Activated B cell treated with CpG ODN at 0.5 μM for 24 hours (primary cell): ENCODE results near the gene SPATA16. TPM values are rescaled to one million over a fixed set of nuclear protein-coding genes. Genes with fewer than 3 reads are reported as not detected.

Experiments
- ATAC-seq: fragments of 200-7000 bp; cut with Tn5 transposase; one replicate; pipeline ENCODE4 v1.10.0; 2021; ENCODE audit warnings: low read depth, mild to moderate bottlenecking, moderate library complexity
- CTCF ChIA-PET: fragments of 350-600 bp; sonication (Branson Sonifier 250); formaldehyde crosslinking; loops from one replicate; lab custom pipeline; 2021; ENCODE audit warnings: antibody characterized with exemption; lab: Charles Lee
- POLR2A ChIA-PET: fragments of 350-600 bp; sonication (Branson Sonifier 250); formaldehyde crosslinking; loops from one replicate; lab custom pipeline; 2021; ENCODE audit warnings: antibody characterized with exemption; lab: Charles Lee
- DNase-seq: peaks from one replicate; pipeline ENCODE4 v3.0.0; 2022
- H3K27ac Mint-ChIP-seq: one replicate; pipeline ENCODE4 v1.8.0; 2020; ENCODE audit warnings: mixed read lengths
- H3K27me3 Mint-ChIP-seq: one replicate; pipeline ENCODE4 v1.8.0; 2021; ENCODE audit warnings: mixed read lengths
- H3K36me3 Mint-ChIP-seq: one replicate; pipeline ENCODE4 v1.8.0; 2021; ENCODE audit warnings: low read depth, mixed read lengths
- H3K4me1 Mint-ChIP-seq: one replicate; pipeline ENCODE4 v1.8.0; 2021; ENCODE audit warnings: mixed read lengths
- H3K4me3 Mint-ChIP-seq: one replicate; pipeline ENCODE4 v1.8.0; 2020; ENCODE audit warnings: mild to moderate bottlenecking, mixed read lengths
- H3K9me3 Mint-ChIP-seq: one replicate; pipeline ENCODE4 v1.8.0; 2020; ENCODE audit warnings: mixed read lengths
- CTCF ChIP-seq: fragments of 200-600 bp; IDR thresholded peaks from one replicate; pipeline ENCODE4 v1.8.0; 2022; ENCODE audit warnings: antibody characterized with exemption, mild to moderate bottlenecking
- intact Hi-C: fragments of 100-400 bp; cut with micrococcal nuclease; formaldehyde crosslinking; loops from one replicate; pipeline ENCODE4 v1.15.1; 2024
- total RNA-seq: library from RNA; stranded (reverse); gene quantifications from 2 replicates; pipeline ENCODE4 v1.2.3, GENCODE V29; 2022

The SPATA16 gene
- total RNA-seq, 1 donor from 2014 or later, result not detected

- Mint-ChIP-seq H3K27me3 (no peaks in the 10 kb centered on the region), H3K4me3 (no peak overlapping the region), H3K9me3 (no peaks in the 10 kb centered on the region), H3K4me1 (no peaks in the 10 kb centered on the region), H3K36me3 (no peaks in the 10 kb centered on the region), H3K27ac (no peak overlapping the region)
- DNase-seq, result no peak
- POLR2A ChIA-PET, result no interaction called here
- intact Hi-C loops, result no loop called here
- TF ChIP-seq CTCF, result no peak
- CTCF ChIA-PET, result no interaction called here
- ATAC-seq, result no peak
Measured at GRCh38 chr3:172914854-172915253, 226.2 kb downstream of the SPATA16 start.

GRCh38 chr3:172913911-172914655 is 227.0 kb downstream of the SPATA16 start:
- Mint-ChIP-seq H3K9me3 (no peaks in the 10 kb centered on the region), H3K27ac (no peak overlapping the region), H3K4me1 (no peaks in the 10 kb centered on the region), H3K27me3 (no peaks in the 10 kb centered on the region), H3K4me3 (no peak overlapping the region), H3K36me3 (no peaks in the 10 kb centered on the region)
- ATAC-seq, result no peak
- ChIA-PET CTCF (no interaction called here), POLR2A (no interaction called here)
- TF ChIP-seq CTCF, result no peak
- intact Hi-C loops, result no loop called here
- no peak for DNase-seq

- no peaks in the 10 kb centered on the region for H3K9me3 Mint-ChIP-seq
- intact Hi-C loops, result no loop called here
- no peak for TF ChIP-seq CTCF
- no peaks in the 10 kb centered on the region for H3K4me1 Mint-ChIP-seq
- H3K27ac Mint-ChIP-seq, result no peak overlapping the region
- DNase-seq, result no peak
- ATAC-seq, result no peak
- CTCF ChIA-PET, result no interaction called here
- POLR2A ChIA-PET, result no interaction called here
- no peak overlapping the region for H3K4me3 Mint-ChIP-seq
- H3K36me3 Mint-ChIP-seq, result no peaks in the 10 kb centered on the region
- no peaks in the 10 kb centered on the region for H3K27me3 Mint-ChIP-seq
Measured at GRCh38 chr3:172911142-172911541, 229.9 kb downstream of the SPATA16 start.

GRCh38 chr3:172908771-172909270 is 232.2 kb downstream of the SPATA16 start:
- DNase-seq, result no peak
- intact Hi-C loops, result no loop called here
- Mint-ChIP-seq H3K27me3 (no peaks in the 10 kb centered on the region), H3K36me3 (no peaks in the 10 kb centered on the region), H3K4me3 (no peak overlapping the region), H3K27ac (no peak overlapping the region), H3K4me1 (no peaks in the 10 kb centered on the region), H3K9me3 (no peaks in the 10 kb centered on the region)
- ChIA-PET POLR2A (no interaction called here), CTCF (no interaction called here)
- TF ChIP-seq CTCF, result no peak
- no peak for ATAC-seq

- TF ChIP-seq CTCF, result no peak
- no peak overlapping the region for H3K27ac Mint-ChIP-seq
- ATAC-seq (no peak), DNase-seq (no peak)
- intact Hi-C loops, result no loop called here
- H3K4me3 Mint-ChIP-seq, result no peak overlapping the region
- H3K27me3 Mint-ChIP-seq, result no peaks in the 10 kb centered on the region
- H3K4me1 Mint-ChIP-seq, result no peaks in the 10 kb centered on the region
- ChIA-PET CTCF (no interaction called here), POLR2A (no interaction called here)
- no peaks in the 10 kb centered on the region for H3K36me3 Mint-ChIP-seq
- no peaks in the 10 kb centered on the region for H3K9me3 Mint-ChIP-seq
Measured at GRCh38 chr3:172905451-172905850, 235.6 kb downstream of the SPATA16 start.
